Measurements from ENCODE around the gene ANKRD18B.
"Not testable (repeated sequence)": the region's sequence is repeated elsewhere in the genome, so short reads cannot be mapped to it uniquely, and the experiment has no call there.

Gene ANKRD18B

GRCh38 chr9:33528069-33528468 is 4.0 kb downstream of the ANKRD18B start:
- H3K36me3 ChIP-seq (ENCODE audit: control insufficient read depth in 2 of 2, insufficient read depth in 1 of 2, low read length in 2 of 2); H3K4me3 ChIP-seq (ENCODE audit: low read depth, low read length); POLR2A ChIA-PET; H3K4me1 ChIP-seq (ENCODE audit: control insufficient read depth, insufficient read depth, low read length); H3K9me3 ChIP-seq (ENCODE audit: control insufficient read depth, insufficient read depth, low read depth, low read length); H3K27ac ChIP-seq (ENCODE audit: extremely low read depth, low read depth, low read length); CTCF ChIA-PET: not testable (repeated sequence)
- peak; percentile 80 for TF ChIP-seq ZNF121 (tag by site-specific recombination; IDR thresholded peaks at IDR 0.05)

GRCh38 chr9:33533958-33534357 is 9.9 kb downstream of the ANKRD18B start:
- POLR2A ChIA-PET, result interaction anchor here (1.2 kb wide), 1 partner anchor 10 kb away, joined by 5 read pairs; the partner anchor contains the start of gene ANKRD18B
- not testable (repeated sequence) for H3K4me3 ChIP-seq (ENCODE audit: low read depth, low read length); H3K4me1 ChIP-seq (ENCODE audit: control insufficient read depth, insufficient read depth, low read length); H3K36me3 ChIP-seq (ENCODE audit: control insufficient read depth in 2 of 2, insufficient read depth in 1 of 2, low read length in 2 of 2); H3K9me3 ChIP-seq (ENCODE audit: control insufficient read depth, insufficient read depth, low read depth, low read length); H3K27ac ChIP-seq (ENCODE audit: extremely low read depth, low read depth, low read length)
- CTCF ChIA-PET, result interaction anchor here (0.6 to 1.0 kb wide), 3 partner anchors 90 to 1103 kb away, joined by 3 to 5 read pairs (median 5); no protein-coding TSS in a partner anchor

GRCh38 chr9:33535541-33535940 is 11.5 kb downstream of the ANKRD18B start:
- CTCF ChIA-PET, result interaction anchor here (0.6 to 1.2 kb wide), 2 partner anchors 12 to 315 kb away, joined by 3 to 4 read pairs; partner anchors contain the start of gene ANKRD18B
- no peaks in the 10 kb centered on the region for H3K4me1 ChIP-seq (ENCODE audit: control insufficient read depth, insufficient read depth, low read length)
- TF ChIP-seq GFI1B (tag by site-specific recombination; IDR thresholded peaks at IDR 0.05) (no peak), ZNF274 (IDR thresholded peaks at IDR 0.05; ENCODE audit: low read length) (no peak), ZNF274 (tag by site-specific recombination; IDR thresholded peaks at IDR 0.05; ENCODE audit: borderline replicate concordance) (no peak), ZNF549 (tag by site-specific recombination; IDR thresholded peaks at IDR 0.05) (no peak), ZNF677 (tag by site-specific recombination; IDR thresholded peaks at IDR 0.05) (no peak)
- POLR2A ChIA-PET, result no interaction called here
- no peak overlapping the region for H3K4me3 ChIP-seq (ENCODE audit: low read depth, low read length)
- H3K36me3 ChIP-seq (ENCODE audit: control insufficient read depth in 2 of 2, insufficient read depth in 1 of 2, low read length in 2 of 2), result no peaks in the 10 kb centered on the region; a peak in 1 of 3 replicates
- no peaks in the 10 kb centered on the region for H3K9me3 ChIP-seq (ENCODE audit: control insufficient read depth, insufficient read depth, low read depth, low read length)
- H3K27ac ChIP-seq (ENCODE audit: extremely low read depth, low read depth, low read length), result no peak overlapping the region

GRCh38 chr9:33543463-33543862 is 19.4 kb downstream of the ANKRD18B start:
- H3K9me3 ChIP-seq (ENCODE audit: control insufficient read depth, insufficient read depth, low read depth, low read length); POLR2A ChIA-PET; H3K4me1 ChIP-seq (ENCODE audit: control insufficient read depth, insufficient read depth, low read length); CTCF ChIA-PET; H3K27ac ChIP-seq (ENCODE audit: extremely low read depth, low read depth, low read length); H3K4me3 ChIP-seq (ENCODE audit: low read depth, low read length): not testable (repeated sequence)
- H3K36me3 ChIP-seq (ENCODE audit: control insufficient read depth in 2 of 2, insufficient read depth in 1 of 2, low read length in 2 of 2), result peaks cover 0 to 10% of the 10 kb centered on the region in 2 experiments; a peak in 1 of 3 replicates

- H3K4me1 ChIP-seq (ENCODE audit: control insufficient read depth, insufficient read depth, low read length); H3K4me3 ChIP-seq (ENCODE audit: low read depth, low read length); POLR2A ChIA-PET; CTCF ChIA-PET; H3K27ac ChIP-seq (ENCODE audit: extremely low read depth, low read depth, low read length); H3K9me3 ChIP-seq (ENCODE audit: control insufficient read depth, insufficient read depth, low read depth, low read length): not testable (repeated sequence)
- peaks cover 0 to 11% of the 10 kb centered on the region in 2 experiments; a peak in 1 of 3 replicates for H3K36me3 ChIP-seq (ENCODE audit: control insufficient read depth in 2 of 2, insufficient read depth in 1 of 2, low read length in 2 of 2)
These were observed 21.7 kb downstream of the ANKRD18B start for GRCh38 chr9:33545715-33546114.

- H3K4me1 ChIP-seq (ENCODE audit: control insufficient read depth, insufficient read depth, low read length); H3K4me3 ChIP-seq (ENCODE audit: low read depth, low read length); H3K36me3 ChIP-seq (ENCODE audit: control insufficient read depth in 2 of 2, insufficient read depth in 1 of 2, low read length in 2 of 2); CTCF ChIA-PET; POLR2A ChIA-PET; H3K9me3 ChIP-seq (ENCODE audit: control insufficient read depth, insufficient read depth, low read depth, low read length); H3K27ac ChIP-seq (ENCODE audit: extremely low read depth, low read depth, low read length): not testable (repeated sequence)
These were observed 24.8 kb downstream of the ANKRD18B start for GRCh38 chr9:33548816-33549215.

- H3K4me3 ChIP-seq (ENCODE audit: low read depth, low read length); H3K4me1 ChIP-seq (ENCODE audit: control insufficient read depth, insufficient read depth, low read length); POLR2A ChIA-PET; H3K9me3 ChIP-seq (ENCODE audit: control insufficient read depth, insufficient read depth, low read depth, low read length); H3K36me3 ChIP-seq (ENCODE audit: control insufficient read depth in 2 of 2, insufficient read depth in 1 of 2, low read length in 2 of 2); CTCF ChIA-PET; H3K27ac ChIP-seq (ENCODE audit: extremely low read depth, low read depth, low read length): not testable (repeated sequence)
These were observed 25.4 kb downstream of the ANKRD18B start for GRCh38 chr9:33549418-33549817.

GRCh38 chr9:33551183-33551582 is 27.1 kb downstream of the ANKRD18B start:
- H3K9me3 ChIP-seq (ENCODE audit: control insufficient read depth, insufficient read depth, low read depth, low read length); CTCF ChIA-PET; H3K4me3 ChIP-seq (ENCODE audit: low read depth, low read length); H3K36me3 ChIP-seq (ENCODE audit: control insufficient read depth in 2 of 2, insufficient read depth in 1 of 2, low read length in 2 of 2); H3K27ac ChIP-seq (ENCODE audit: extremely low read depth, low read depth, low read length); H3K4me1 ChIP-seq (ENCODE audit: control insufficient read depth, insufficient read depth, low read length); POLR2A ChIA-PET: not testable (repeated sequence)

GRCh38 chr9:33552315-33552725 is 28.3 kb downstream of the ANKRD18B start:
- H3K4me3 ChIP-seq (ENCODE audit: low read depth, low read length); H3K36me3 ChIP-seq (ENCODE audit: control insufficient read depth in 2 of 2, insufficient read depth in 1 of 2, low read length in 2 of 2); POLR2A ChIA-PET; CTCF ChIA-PET; H3K4me1 ChIP-seq (ENCODE audit: control insufficient read depth, insufficient read depth, low read length); H3K9me3 ChIP-seq (ENCODE audit: control insufficient read depth, insufficient read depth, low read depth, low read length); H3K27ac ChIP-seq (ENCODE audit: extremely low read depth, low read depth, low read length): not testable (repeated sequence)

Data from HEK293 (cell line).